MCF 10A (cell line): Measurements from ENCODE around the gene PAPSS1. TPM values are rescaled to one million over a fixed set of nuclear protein-coding genes. Genes with fewer than 3 reads are reported as not detected.

Source experiments
- BruUV-seq: library from RNA; stranded (reverse); fragments of 400-500 nt; replicated peaks from 2 replicates; lab custom pipeline; 2021; lab: Mats Ljungman, UMichigan
- CTCF ChIA-PET: fragments of 300-600 bp; sonication (Branson Sonifier 250); formaldehyde crosslinking; extraction: SDS; loops from one replicate; lab custom pipeline; 2021; ENCODE audit warnings: antibody characterized with exemption, inconsistent platforms; lab: Yijun Ruan, JAX
- POLR2A ChIA-PET: fragments of 300-600, 350-650 bp; sonication (Branson Sonifier 250); formaldehyde crosslinking; extraction: SDS; loops from one replicate; lab custom pipeline; 2020; ENCODE audit warnings: antibody characterized with exemption, inconsistent platforms; lab: Yijun Ruan, JAX
- DNase-seq: peaks from one replicate; pipeline ENCODE4 v3.0.0-alpha.2; 2018; ENCODE audit not compliant: unreplicated experiment
- H3K27ac Mint-ChIP-seq: one replicate; pipeline ENCODE4 v1.8.0; 2022; ENCODE audit warnings: mild to moderate bottlenecking, low read depth, mixed read lengths; ENCODE audit not compliant: unreplicated experiment
- H3K27me3 Mint-ChIP-seq: one replicate; pipeline ENCODE4 v1.8.0; 2022; ENCODE audit warnings: mixed read lengths; ENCODE audit not compliant: insufficient read depth, unreplicated experiment
- H3K36me3 Mint-ChIP-seq: one replicate; pipeline ENCODE4 v1.8.0; 2022; ENCODE audit warnings: mild to moderate bottlenecking, moderate library complexity, mixed read lengths; ENCODE audit not compliant: insufficient read depth, unreplicated experiment
- H3K4me1 Mint-ChIP-seq: one replicate; pipeline ENCODE4 v1.8.0; 2022; ENCODE audit warnings: mixed read lengths; ENCODE audit not compliant: insufficient read depth, unreplicated experiment
- H3K4me3 Mint-ChIP-seq: one replicate; pipeline ENCODE4 v1.8.0; 2022; ENCODE audit warnings: mild to moderate bottlenecking, moderate library complexity, mixed read lengths; ENCODE audit not compliant: unreplicated experiment
- H3K9me3 Mint-ChIP-seq: one replicate; pipeline ENCODE4 v1.8.0; 2022; ENCODE audit warnings: mixed read lengths; ENCODE audit not compliant: unreplicated experiment
- CTCF ChIP-seq: fragments of 200-600 bp; IDR thresholded peaks from one replicate; pipeline ENCODE4 v1.8.0; 2022; ENCODE audit warnings: antibody characterized with exemption, mild to moderate bottlenecking; ENCODE audit not compliant: unreplicated experiment
- intact Hi-C: fragments of 100-400 bp; cut with micrococcal nuclease; formaldehyde crosslinking; loops from 2 replicates; pipeline ENCODE4 v1.14.1; 2022
- total RNA-seq: library from RNA; stranded (reverse); gene quantifications from 2 replicates; pipeline ENCODE4 v1.2.3, GENCODE V29; 2022

Gene PAPSS1
- total RNA-seq, 1 experiment from 2014 or later = 63.9 TPM

- H3K4me1 Mint-ChIP-seq = peaks cover 21% of the 10 kb centered on the region
- peak overlapping the region; percentile 75 for H3K27ac Mint-ChIP-seq
- no peak for TF ChIP-seq CTCF
- CTCF ChIA-PET = interaction anchor here (0.6 to 2.4 kb wide), 2 partner anchors 16 to 520 kb away, joined by 4 to 21 read pairs; no protein-coding TSS in a partner anchor
- no peaks in the 10 kb centered on the region for H3K9me3 Mint-ChIP-seq
- H3K4me3 Mint-ChIP-seq = peak overlapping the region; percentile 82
- peak; percentile 63 for DNase-seq
- H3K27me3 Mint-ChIP-seq = no peaks in the 10 kb centered on the region
- POLR2A ChIA-PET = interaction anchor here (0.5 to 3.5 kb wide), 21 partner anchors 10 to 1442 kb away, joined by 3 to 58 read pairs (median 5); partner anchors contain the start of genes CYP2U1, HADH and SGMS2
- no peaks in the 10 kb centered on the region for H3K36me3 Mint-ChIP-seq
- intact Hi-C loops = no loop called here
- BruUV-seq = no TSS peak
Observed at GRCh38 chr4:107719207-107719921, 670 bp downstream of the PAPSS1 start.

DNA sequence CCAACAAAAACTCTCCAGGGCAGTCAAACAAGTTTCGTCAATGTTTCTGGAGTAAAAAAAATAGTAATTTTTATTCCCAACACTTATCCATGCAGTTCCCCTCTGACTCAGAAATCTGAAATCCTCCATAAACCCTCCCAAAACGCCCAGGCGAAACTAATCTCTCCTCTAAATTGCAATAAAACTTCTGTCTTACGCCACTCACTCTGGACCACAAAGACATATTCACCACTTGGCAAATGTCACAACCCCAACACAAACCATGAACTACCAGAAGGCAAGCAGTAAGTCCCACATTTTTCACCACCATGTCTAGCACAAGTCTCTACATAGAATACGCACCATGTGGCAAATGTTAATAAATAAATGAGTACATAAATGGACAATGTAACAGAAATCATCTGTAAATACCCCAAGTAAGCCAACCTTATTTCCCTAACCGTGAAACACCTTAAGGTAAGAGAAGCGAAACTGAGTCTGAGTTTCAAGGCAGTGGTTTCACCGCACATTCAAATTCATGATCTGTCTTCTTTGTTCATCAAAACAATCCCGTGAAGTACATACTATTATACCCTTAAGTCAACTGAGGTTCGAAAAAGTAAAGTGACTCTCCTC is 1.6 kb downstream of the PAPSS1 start:
- no peak for TF ChIP-seq CTCF
- peaks cover 8% of the 10 kb centered on the region for H3K36me3 Mint-ChIP-seq
- CTCF ChIA-PET = no interaction called here
- peaks cover 27% of the 10 kb centered on the region for H3K4me1 Mint-ChIP-seq
- no peaks in the 10 kb centered on the region for H3K9me3 Mint-ChIP-seq
- POLR2A ChIA-PET = interaction anchor here (0.6 to 3.5 kb wide), 5 partner anchors 28 to 1392 kb away, joined by 3 to 58 read pairs (median 6); partner anchors contain the start of genes HADH and SGMS2
- H3K27me3 Mint-ChIP-seq = no peaks in the 10 kb centered on the region
- DNase-seq = peak; percentile 73
- peak overlapping the region; percentile 82 for H3K4me3 Mint-ChIP-seq
- peak overlapping the region; percentile 75 for H3K27ac Mint-ChIP-seq
- intact Hi-C loops = no loop called here
- TSS peak; percentile 35 for BruUV-seq

- POLR2A ChIA-PET = no interaction called here
- Mint-ChIP-seq H3K36me3 (peaks cover 14% of the 10 kb centered on the region), H3K27me3 (no peaks in the 10 kb centered on the region), H3K9me3 (no peaks in the 10 kb centered on the region), H3K27ac (no peak overlapping the region), H3K4me1 (peaks cover 42% of the 10 kb centered on the region), H3K4me3 (no peak overlapping the region)
- intact Hi-C loops = no loop called here
- no TSS peak for BruUV-seq
- DNase-seq = no peak
- CTCF ChIA-PET = no interaction called here
- TF ChIP-seq CTCF = no peak
Observed at GRCh38 chr4:107714256-107714655, 5.8 kb downstream of the PAPSS1 start.

DNA sequence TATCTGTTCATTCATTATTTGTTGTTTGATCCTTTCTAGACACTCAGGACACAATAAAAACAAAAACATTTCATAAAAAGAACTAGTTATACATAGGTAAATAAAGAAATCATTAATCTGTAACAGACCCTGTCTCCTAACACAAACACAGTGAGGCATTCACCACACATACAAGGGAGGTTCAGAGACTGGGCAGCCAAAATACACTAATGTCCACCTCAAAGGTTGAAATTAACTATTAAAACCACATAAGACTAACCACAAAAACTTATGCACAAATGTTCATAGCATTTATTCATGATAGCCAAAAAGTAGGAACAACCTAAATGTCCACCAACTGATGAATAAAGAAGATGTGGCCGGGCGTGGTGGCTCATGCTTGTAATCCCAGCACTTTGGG is 7.8 kb downstream of the PAPSS1 start:
- H3K27ac Mint-ChIP-seq = no peak overlapping the region
- BruUV-seq = no TSS peak
- intact Hi-C loops = no loop called here
- peaks cover 28% of the 10 kb centered on the region for H3K4me1 Mint-ChIP-seq
- ChIA-PET POLR2A (no interaction called here), CTCF (no interaction called here)
- no peak for TF ChIP-seq CTCF
- no peak overlapping the region for H3K4me3 Mint-ChIP-seq
- no peak for DNase-seq
- no peaks in the 10 kb centered on the region for H3K9me3 Mint-ChIP-seq
- peaks cover 14% of the 10 kb centered on the region for H3K36me3 Mint-ChIP-seq
- no peaks in the 10 kb centered on the region for H3K27me3 Mint-ChIP-seq
